Cerebellar nuclear complex (tissue), 1 donor: ENCODE results near the gene MLANA.

Source experiments
- DNase-seq, 2 experiments: peaks; one replicate each; lab custom pipeline; 2025; lab: John Stamatoyannopoulos, UW

Gene MLANA, protein sequence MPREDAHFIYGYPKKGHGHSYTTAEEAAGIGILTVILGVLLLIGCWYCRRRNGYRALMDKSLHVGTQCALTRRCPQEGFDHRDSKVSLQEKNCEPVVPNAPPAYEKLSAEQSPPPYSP

GRCh38 chr9:5890641-5891040 is at the start of gene MLANA:
MLANA (plus strand) TSS chr9:5890889; CDS start chr9:5892475, 1,586 bp downstream.
- DNase-seq = no peak

DNA sequence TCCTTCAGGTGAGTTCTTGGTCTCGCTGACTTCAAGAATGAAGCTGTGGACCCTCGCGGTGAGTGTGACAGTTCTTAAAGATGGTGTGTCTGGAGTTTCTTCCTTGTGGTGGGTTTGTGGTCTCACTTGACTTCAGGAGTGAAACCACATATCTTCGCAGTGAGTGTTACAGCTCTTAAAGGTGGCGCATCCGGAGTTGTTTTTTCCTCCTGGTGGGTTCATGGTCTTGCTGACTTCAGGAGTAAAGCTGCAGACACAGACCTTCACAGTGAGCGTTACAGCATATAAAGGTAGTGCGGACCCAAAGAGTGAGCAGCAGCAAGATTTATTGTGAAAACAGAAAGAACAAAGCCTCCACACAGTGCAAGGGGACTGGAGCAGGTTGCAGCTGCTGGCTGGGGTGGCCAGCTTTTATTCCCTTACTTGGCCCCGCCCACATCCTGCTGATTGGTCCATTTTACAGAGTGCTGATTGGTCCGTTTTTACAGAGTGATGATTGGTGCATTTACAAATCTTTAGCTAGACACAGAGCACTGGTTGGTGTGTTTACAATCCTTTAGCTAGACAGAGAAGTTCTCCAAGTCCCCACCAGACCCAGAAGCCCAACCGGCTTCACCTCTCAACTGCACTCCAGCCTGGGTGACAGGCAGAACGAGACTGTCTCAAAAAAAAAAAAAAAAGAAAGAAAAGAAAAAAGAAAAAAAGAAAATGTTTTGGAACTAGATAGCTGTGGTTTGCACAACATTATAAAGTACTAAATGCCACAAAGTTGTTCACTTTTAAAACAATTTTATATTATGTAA is 48.7 kb upstream of the MLANA start:
- no peak for DNase-seq

DNA sequence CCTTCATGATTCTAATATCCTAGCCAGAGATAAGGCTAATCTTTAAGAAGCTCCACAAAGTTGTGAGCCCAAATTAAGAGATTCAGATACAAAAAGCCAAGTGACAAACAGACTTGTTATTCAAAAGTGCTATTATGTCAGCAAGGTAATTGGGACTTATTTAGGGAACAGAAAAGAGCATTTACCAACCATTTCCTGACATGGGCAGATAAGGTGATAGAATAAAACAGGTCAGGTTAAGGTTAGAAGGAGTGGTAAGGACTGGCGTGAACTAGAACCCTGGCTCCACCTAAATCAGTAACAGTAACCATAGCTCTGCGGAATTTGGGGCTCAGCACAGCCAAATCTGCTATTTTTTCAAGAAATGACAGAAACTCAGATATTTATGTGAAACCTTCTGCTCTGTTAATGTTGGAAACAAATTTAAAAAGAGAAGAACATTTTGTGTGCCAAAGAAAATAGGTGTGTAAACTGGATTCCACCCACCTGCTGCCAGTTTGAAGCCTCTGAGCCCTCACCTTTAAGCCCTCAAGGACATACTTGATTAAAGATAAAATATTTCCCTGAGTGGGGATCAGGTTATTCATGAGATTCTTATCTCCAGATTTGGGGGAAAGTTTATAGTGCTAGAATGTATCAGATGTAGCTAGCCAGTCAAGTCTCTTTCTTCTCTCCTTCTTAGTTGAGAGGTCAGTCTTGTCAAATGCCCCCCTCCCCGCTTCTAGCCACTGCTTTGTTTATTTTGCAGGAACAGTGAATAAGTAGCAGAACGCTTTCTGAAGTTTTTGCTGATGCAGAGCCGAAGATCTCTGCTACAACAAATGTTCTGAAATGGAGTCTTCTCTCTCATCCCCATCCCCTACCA is 47.5 kb upstream of the MLANA start:
- no peak for DNase-seq

DNA sequence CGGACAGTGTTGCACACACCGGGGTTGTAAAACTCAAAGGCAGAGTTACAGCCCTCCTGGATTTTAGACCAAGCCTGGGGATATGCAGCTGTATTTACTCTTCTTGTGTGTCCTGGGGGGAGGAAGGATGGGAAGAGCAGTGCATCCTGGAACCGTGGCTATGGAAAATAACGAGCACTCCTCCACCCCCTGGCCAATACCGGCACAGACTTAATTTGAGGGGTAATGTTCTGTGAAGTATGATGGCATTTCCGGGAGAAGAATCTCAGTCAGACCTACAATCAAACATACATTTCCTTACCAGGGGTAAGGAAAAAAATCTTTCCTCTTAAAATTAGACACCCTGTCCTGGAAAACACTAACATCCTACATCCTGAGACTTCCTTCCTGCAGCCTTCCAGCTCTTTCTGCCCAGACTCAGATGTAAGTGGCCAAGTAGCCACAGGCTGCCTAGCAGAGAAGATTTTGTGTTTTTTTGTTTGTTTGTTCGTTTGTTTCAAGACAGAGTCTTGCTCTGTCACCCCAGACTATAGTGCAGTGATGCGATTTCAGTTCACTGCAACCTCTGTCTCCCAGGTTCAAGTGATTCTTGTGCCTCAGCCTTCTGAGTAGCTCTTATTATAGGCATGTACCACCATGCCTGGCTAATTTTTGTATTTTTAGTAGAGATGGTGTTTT is 46.8 kb upstream of the MLANA start:
- no peak for DNase-seq

- DNase-seq = no peak
Observed at GRCh38 chr9:5845157-5845531, 45.5 kb upstream of the MLANA start.

- no peak for DNase-seq
Observed at GRCh38 chr9:5846096-5846495, 44.6 kb upstream of the MLANA start.

DNA sequence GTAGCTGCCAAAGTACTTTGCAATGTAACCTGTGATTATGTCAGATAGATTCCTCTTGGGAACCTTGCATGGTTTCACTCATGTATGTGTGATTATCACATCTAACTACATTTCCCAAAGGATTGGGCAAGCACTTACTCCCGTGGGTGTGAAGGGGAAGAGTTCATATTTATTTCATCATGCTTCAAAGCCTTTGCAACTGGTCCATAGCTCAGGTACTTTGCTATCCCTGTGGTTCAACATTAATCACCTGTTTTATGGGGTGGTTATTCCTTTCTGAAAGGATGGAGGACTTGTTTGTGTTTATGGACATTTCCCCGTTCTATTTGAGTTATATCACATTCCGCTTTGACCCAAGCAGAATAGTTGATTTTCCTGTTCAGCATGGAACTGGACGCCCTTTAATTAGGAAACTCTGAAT is 44.2 kb upstream of the MLANA start:
- no peak for DNase-seq

DNA sequence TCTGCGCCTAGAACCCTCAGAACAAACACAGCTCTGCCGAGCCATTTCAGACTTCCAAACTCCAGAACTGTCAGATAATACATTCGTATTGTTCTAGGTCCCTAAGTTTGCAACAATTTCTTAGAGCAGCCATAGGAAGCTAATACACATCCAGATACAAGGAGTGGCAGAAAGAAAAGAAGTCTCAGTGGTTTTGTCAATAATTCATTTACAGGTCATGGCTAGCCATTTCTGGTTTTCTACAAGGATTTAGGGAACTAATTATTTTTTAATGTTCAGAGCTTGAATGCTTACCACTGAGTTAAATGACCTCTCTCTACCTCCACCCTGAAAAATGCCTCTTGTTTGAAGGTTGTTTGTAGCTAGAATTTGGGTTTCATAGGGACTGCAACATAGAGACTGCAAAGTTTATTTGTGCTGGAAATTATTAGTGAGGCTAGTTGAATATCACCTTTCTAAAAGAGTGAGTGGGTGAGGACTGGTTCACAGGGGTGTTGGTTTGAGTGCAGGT is 42.3 kb upstream of the MLANA start:
- DNase-seq = no peak

DNA sequence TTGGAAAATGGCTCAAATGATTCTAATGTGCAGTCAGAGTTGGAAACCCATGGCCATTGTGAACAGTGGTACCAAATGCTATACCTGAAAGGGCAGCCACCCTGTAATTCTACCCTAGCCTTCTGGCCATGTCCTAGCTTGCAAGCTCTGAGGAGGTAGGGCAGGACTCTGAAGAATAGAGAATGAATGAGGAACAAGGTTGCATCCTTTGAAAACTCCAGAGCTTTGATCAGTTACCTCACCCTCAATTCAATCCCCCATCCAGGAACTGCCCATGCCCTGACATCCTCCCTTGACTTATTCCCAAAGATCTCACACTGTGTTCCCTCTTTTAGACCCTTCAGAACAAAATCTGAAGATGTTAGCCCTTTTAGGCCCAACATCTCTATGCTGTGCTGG is 40.0 kb upstream of the MLANA start:
- no peak for DNase-seq

GRCh38 chr9:5851445-5851844 is 39.2 kb upstream of the MLANA start:
- DNase-seq = no peak

DNA sequence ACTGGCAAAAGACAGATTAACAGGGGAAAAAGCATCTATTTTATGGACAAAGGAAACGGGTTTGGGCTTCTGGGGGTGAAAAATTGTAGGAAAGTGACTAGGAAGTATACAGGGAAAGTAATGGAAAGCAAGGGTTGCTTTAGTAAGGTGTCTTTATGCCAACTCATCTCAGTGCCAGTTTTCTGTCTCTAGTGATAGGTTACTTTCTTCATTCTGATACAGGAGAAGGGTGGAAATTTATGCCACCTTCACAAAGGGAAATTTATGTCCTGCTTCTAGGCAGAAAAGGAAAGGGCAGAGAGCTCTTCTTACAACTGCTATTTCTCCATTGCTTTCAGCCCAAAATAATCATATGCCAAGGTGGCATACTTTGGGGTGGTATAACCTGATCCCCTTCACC is 37.7 kb upstream of the MLANA start:
- DNase-seq = no peak

DNA sequence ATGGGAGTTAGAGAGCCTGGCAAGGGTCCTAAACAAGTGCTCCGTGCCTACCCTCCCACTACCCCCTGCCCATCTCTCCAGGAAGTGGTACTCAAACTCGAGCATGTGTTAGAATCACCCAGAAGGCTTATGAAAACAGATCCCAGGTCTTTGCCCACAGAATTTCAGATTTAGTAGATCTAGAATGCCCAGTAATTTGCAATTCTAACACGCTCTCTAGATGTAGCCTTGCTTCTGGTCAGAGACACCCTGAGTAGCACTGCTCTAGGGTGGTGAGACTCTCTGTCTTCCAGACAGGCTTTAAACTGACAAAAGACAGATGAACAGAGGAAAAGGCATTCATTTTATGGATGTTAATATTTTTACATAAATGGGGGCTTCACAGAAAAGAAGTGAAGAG is 37.1 kb upstream of the MLANA start:
- no peak for DNase-seq

GRCh38 chr9:5854063-5854790 is 36.5 kb upstream of the MLANA start:
- DNase-seq = no peak

GRCh38 chr9:5857928-5858327 is 32.8 kb upstream of the MLANA start:
- DNase-seq = no peak

DNA sequence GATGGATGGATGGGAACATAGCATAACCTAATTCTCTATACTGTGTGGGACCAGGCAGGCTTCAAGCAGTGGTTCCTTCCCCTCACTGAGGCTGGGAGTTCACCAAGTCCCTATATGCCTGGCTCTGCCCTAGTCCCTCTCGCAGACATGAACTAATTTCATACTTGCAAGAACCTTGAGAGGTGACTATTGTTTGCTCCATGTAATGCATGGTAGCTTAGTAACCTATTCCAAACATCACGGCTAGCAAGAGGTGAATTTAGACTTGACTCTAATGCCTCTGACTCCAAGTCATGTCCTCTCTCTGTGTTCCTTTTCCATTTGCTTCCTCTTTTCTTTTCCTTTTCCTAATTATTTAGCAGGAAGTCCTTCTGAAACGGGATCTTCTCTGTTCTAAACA is 31.9 kb upstream of the MLANA start:
- no peak for DNase-seq

- no peak for DNase-seq
Observed at GRCh38 chr9:5863092-5863746, 27.5 kb upstream of the MLANA start.

GRCh38 chr9:5864446-5864845 is 26.2 kb upstream of the MLANA start:
- DNase-seq = no peak

DNA sequence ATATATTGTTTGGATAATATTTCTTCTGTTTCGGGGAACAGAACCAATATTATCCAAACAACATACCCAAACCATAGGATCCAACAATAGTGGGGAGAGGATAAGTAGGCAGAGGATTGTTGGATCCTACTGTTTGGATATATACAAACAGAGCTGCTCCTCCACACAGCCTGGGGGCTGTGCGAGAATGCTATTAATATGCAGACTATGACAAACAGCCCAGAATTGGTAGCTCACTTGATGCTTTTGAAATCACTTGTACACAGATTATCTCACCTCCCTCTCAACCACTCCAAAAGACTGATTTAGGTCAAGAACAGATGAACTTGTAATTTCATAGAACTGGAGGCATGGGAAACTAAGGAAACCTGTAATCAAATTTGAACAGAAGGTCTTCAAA is 24.4 kb upstream of the MLANA start:
- DNase-seq = no peak

DNA sequence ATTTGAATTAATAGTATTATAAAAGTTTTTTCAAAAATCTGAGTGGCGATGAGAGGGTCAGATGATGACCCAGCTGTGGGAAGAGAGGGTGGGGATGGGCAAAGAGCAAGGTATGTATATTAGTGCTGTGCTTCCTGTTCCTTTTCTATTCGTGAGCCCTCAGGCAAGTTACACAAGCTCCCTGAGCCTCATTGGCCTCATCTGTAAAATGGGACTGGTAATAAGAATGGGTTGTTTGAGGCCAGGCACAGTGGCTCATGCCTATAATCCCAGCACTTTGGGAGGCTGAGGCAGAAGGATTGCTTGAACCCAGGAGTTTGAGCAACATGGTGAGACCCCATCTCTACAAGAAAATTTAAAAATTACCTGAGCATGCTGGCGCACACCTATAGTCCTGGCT is 24.0 kb upstream of the MLANA start:
- DNase-seq = no peak

- DNase-seq = no peak
Observed at GRCh38 chr9:5868235-5868634, 22.5 kb upstream of the MLANA start.
